K562 (cell line): ENCODE data around the gene PPP2R3C. TPM values are rescaled to one million over a fixed set of nuclear protein-coding genes. Genes with fewer than 3 reads are reported as not detected.

Experiments used
- CBX5 ChIP-seq: IDR thresholded peaks from 2 replicates; pipeline ENCODE4 v1.6.1; 2014; ENCODE audit warnings: low read depth, borderline replicate concordance
- FOXJ2 ChIP-seq: fragments of 200-800 bp; sonication (Bioruptor generic); IDR thresholded peaks from 2 replicates; pipeline ENCODE4 v1.6.1; 2016; ENCODE audit warnings: missing genetic modification characterization, missing compliant biosample characterization
- JUNB ChIP-seq: fragments of 450-650 bp; formaldehyde crosslinking; conservative IDR thresholded peaks from 2 replicates; pipeline ENCODE4 v1.4.0; 2020; ENCODE audit warnings: mild to moderate bottlenecking
- MAZ ChIP-seq, 2 experiments: fragments of 450-650 bp in 1 of 2; sonication (generic) in 1 of 2; formaldehyde crosslinking; IDR thresholded peaks in 1 of 2; conservative IDR thresholded peaks in 1 of 2; 2 replicates each; pipeline versions ENCODE4 v1.4.0 to v1.5.0; 2020; ENCODE audit warnings: mild to moderate bottlenecking in 1 of 2, missing genetic modification reagents in 1 of 2
- RBM25 ChIP-seq: fragments of 200-400 bp; formaldehyde crosslinking; IDR thresholded peaks from 2 replicates; pipeline ENCODE4 v1.6.1; 2018; ENCODE audit warnings: low read length, low read depth, moderate library complexity; ENCODE audit not compliant: severe bottlenecking
- SMAD3 ChIP-seq: fragments of 450-650 bp; formaldehyde crosslinking; conservative IDR thresholded peaks from 2 replicates; pipeline ENCODE4 v1.4.0; 2020; ENCODE audit warnings: mild to moderate bottlenecking
- XRCC5 ChIP-seq: fragments of 200-400 bp; formaldehyde crosslinking; IDR thresholded peaks from 2 replicates; pipeline ENCODE4 v1.6.1; 2017; ENCODE audit warnings: low read depth, mild to moderate bottlenecking, low read length
- ZFX ChIP-seq: sonication (generic); formaldehyde crosslinking; IDR thresholded peaks from 2 replicates; pipeline ENCODE4 v1.8.0; 2022; ENCODE audit warnings: mild to moderate bottlenecking, missing genetic modification reagents, moderate library complexity
- ZNF12 ChIP-seq: sonication (generic); formaldehyde crosslinking; IDR thresholded peaks from 2 replicates; pipeline ENCODE4 v1.4.0; 2020; ENCODE audit warnings: mild to moderate bottlenecking, missing genetic modification reagents
- ZNF274 ChIP-seq: IDR thresholded peaks from 2 replicates; pipeline ENCODE4 v1.6.1; 2011; ENCODE audit warnings: low read depth, mild to moderate bottlenecking, low read length, moderate library complexity, borderline replicate concordance
- polyA plus RNA-seq, 8 experiments: library from polyadenylated mRNA; depleted of rRNA in 4 of 8; stranded (reverse) in 5 of 8; unstranded in 3 of 8; fragments of >200 nt; fragmentation: Nextera tagmentation in 2 of 8; fragmentation: Illumina TruSeq in 1 of 8; extraction: Ambion mirVana in 2 of 8; extraction: Trizol in 1 of 8; gene quantifications; 2 replicates each; pipeline versions ENCODE4 v1.2.1 to v1.2.3, GENCODE V29; 2011 to 2014; ENCODE audit warnings: inconsistent platforms in 1 of 8, missing spikeins in 1 of 8
- total RNA-seq, 7 experiments: library from RNA; depleted of rRNA in 6 of 7; stranded (reverse); fragments of >200 nt in 6 of 7; fragmentation: Illumina TruSeq in 2 of 7; extraction: Trizol in 2 of 7; gene quantifications; 2 replicates each; pipeline versions ENCODE4 v1.2.1 to v1.2.3, GENCODE V29; 2011 to 2021; ENCODE audit warnings: low replicate concordance in 1 of 7
- TF ChIP-seq, protein P1 (sequence below): sonication (generic); formaldehyde crosslinking; IDR thresholded peaks from 2 replicates; pipeline ENCODE4 v1.8.0; 2022; ENCODE audit warnings: mild to moderate bottlenecking, missing genetic modification reagents
- TF ChIP-seq, protein P2 (sequence below): fragments of 250-450 bp; sonication (Bioruptor Pico); IDR thresholded peaks from 2 replicates; pipeline ENCODE4 v1.5.0; 2021; ENCODE audit warnings: mild to moderate bottlenecking, borderline replicate concordance
- TF ChIP-seq, protein P3 (sequence below), 2 experiments: fragments of 450-650 bp in 1 of 2; sonication (generic) in 1 of 2; formaldehyde crosslinking in 1 of 2; IDR thresholded peaks; 2 replicates each; pipeline versions ENCODE4 v1.7.1 to v1.9.0; 2016 to 2022; ENCODE audit warnings: inconsistent platforms in 1 of 2, mild to moderate bottlenecking in 1 of 2, missing genetic modification reagents in 1 of 2

Gene PPP2R3C
- total and polyA plus RNA-seq, 9 of the 15 experiments (the other 6 are each of a cell fraction or from before 2014, with no cell fraction given): 14.7 to 43.3 (median 22.7) TPM

DNA sequence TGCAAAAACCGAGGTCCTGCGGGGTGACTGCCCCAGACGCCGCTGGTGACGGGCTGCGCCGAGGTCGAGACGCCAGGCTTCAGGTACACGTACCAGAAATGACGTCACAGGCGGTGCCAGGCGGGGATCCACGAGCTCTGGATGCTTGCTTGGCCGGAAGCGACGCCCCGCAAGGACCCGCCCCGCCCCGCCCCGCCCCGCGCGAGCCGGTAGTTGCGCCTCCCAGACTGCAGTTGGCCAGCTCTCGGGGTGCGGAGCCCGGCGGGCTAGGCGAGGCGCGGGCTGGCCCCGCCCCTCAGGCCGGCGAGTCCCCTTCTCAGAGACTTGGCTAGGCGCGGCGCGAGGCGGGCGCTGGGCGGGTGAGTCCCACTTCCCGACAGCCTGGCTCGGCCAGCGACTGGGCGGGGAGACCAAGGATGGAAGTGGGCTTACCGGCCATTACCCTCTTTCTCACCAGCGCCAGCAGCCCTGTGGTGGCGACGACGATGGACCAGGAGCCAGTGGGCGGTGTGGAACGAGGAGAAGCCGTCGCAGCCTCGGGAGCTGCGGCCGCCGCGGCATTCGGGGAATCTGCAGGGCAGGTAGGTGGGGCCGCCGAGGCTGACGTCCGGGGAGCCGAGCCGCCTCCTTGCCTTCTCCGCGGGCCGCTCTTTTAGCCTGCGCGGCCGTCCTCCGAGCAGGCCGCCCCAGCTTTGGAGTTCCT lies 75.6 kb downstream of the PPP2R3C start, which contains the start of gene FAM177A1 (continued):
- TF ChIP-seq, protein P1, sequence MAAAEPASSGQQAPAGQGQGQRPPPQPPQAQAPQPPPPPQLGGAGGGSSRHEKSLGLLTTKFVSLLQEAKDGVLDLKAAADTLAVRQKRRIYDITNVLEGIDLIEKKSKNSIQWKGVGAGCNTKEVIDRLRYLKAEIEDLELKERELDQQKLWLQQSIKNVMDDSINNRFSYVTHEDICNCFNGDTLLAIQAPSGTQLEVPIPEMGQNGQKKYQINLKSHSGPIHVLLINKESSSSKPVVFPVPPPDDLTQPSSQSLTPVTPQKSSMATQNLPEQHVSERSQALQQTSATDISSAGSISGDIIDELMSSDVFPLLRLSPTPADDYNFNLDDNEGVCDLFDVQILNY (CRISPR knock-in tag): peak; percentile 64; the same call in 1 of the 2 replicates
- no peak for TF ChIP-seq ZNF12
- TF ChIP-seq CBX5: no peak
- no peak for TF ChIP-seq ZNF274
- TF ChIP-seq XRCC5: no peak
- no peak for TF ChIP-seq SMAD3 (CRISPR knock-in tag)
- no peak for TF ChIP-seq RBM25
- TF ChIP-seq MAZ (CRISPR knock-in tag; conservative IDR thresholded peaks at IDR 0.05 in 1 of 2, IDR thresholded peaks at IDR 0.05 in 1 of 2): peak; percentile 62 to 76; a peak in 3 of 4 replicates
- TF ChIP-seq, protein P2, sequence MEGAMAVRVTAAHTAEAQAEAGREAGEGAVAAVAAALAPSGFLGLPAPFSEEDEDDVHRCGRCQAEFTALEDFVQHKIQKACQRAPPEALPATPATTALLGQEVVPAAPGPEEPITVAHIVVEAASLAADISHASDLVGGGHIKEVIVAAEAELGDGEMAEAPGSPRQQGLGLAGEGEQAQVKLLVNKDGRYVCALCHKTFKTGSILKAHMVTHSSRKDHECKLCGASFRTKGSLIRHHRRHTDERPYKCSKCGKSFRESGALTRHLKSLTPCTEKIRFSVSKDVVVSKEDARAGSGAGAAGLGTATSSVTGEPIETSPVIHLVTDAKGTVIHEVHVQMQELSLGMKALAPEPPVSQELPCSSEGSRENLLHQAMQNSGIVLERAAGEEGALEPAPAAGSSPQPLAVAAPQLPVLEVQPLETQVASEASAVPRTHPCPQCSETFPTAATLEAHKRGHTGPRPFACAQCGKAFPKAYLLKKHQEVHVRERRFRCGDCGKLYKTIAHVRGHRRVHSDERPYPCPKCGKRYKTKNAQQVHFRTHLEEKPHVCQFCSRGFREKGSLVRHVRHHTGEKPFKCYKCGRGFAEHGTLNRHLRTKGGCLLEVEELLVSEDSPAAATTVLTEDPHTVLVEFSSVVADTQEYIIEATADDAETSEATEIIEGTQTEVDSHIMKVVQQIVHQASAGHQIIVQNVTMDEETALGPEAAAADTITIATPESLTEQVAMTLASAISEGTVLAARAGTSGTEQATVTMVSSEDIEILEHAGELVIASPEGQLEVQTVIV (CRISPR knock-in tag): no peak
- TF ChIP-seq ZFX (CRISPR knock-in tag): peak; percentile 84
- TF ChIP-seq, protein P3, sequence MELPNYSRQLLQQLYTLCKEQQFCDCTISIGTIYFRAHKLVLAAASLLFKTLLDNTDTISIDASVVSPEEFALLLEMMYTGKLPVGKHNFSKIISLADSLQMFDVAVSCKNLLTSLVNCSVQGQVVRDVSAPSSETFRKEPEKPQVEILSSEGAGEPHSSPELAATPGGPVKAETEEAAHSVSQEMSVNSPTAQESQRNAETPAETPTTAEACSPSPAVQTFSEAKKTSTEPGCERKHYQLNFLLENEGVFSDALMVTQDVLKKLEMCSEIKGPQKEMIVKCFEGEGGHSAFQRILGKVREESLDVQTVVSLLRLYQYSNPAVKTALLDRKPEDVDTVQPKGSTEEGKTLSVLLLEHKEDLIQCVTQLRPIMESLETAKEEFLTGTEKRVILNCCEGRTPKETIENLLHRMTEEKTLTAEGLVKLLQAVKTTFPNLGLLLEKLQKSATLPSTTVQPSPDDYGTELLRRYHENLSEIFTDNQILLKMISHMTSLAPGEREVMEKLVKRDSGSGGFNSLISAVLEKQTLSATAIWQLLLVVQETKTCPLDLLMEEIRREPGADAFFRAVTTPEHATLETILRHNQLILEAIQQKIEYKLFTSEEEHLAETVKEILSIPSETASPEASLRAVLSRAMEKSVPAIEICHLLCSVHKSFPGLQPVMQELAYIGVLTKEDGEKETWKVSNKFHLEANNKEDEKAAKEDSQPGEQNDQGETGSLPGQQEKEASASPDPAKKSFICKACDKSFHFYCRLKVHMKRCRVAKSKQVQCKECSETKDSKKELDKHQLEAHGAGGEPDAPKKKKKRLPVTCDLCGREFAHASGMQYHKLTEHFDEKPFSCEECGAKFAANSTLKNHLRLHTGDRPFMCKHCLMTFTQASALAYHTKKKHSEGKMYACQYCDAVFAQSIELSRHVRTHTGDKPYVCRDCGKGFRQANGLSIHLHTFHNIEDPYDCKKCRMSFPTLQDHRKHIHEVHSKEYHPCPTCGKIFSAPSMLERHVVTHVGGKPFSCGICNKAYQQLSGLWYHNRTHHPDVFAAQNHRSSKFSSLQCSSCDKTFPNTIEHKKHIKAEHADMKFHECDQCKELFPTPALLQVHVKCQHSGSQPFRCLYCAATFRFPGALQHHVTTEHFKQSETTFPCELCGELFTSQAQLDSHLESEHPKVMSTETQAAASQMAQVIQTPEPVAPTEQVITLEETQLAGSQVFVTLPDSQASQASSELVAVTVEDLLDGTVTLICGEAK (IDR thresholded peaks at IDR 0.05): peak; percentile 51; the same call in 1 of the 2 replicates
- TF ChIP-seq, protein P3 (CRISPR knock-in tag; IDR thresholded peaks at IDR 0.05): no peak
- peak; percentile 46; the same call in 1 of the 2 replicates for TF ChIP-seq JUNB (CRISPR knock-in tag)
- TF ChIP-seq FOXJ2 (tag): no peak
